B cell (primary cell): ENCODE results near the gene CACNA2D1. TPM values are rescaled to one million over a fixed set of nuclear protein-coding genes. Genes with fewer than 3 reads are reported as not detected.

ENCODE experiments used
- ATAC-seq: fragments of 200-7000 bp; cut with Tn5 transposase; one replicate; pipeline ENCODE4 v1.10.0; 2021; ENCODE audit warnings: low read depth, mild to moderate bottlenecking, moderate number of reproducible peaks, moderate library complexity
- CTCF ChIA-PET: fragments of 350-600 bp; sonication (Branson Sonifier 250); formaldehyde crosslinking; loops from one replicate; lab custom pipeline; 2021; ENCODE audit warnings: antibody characterized with exemption, inconsistent platforms; lab: Charles Lee
- POLR2A ChIA-PET: fragments of 350-600 bp; sonication (Branson Sonifier 250); formaldehyde crosslinking; loops from one replicate; lab custom pipeline; 2021; ENCODE audit warnings: antibody characterized with exemption; lab: Charles Lee
- DNase-seq: peaks from one replicate; pipeline ENCODE4 v3.0.0; 2013
- H2AFZ ChIP-seq: 2 replicates; pipeline ENCODE4 v1.6.1; 2012; ENCODE audit warnings: mild to moderate bottlenecking, low read depth, low read length; ENCODE audit not compliant: insufficient read depth, poor library complexity, severe bottlenecking
- H3K27ac ChIP-seq, 2 donors: 1 replicate in 1 of 2; 2 replicates in 1 of 2; pipeline ENCODE4 v1.5.1; 2012 to 2013; ENCODE audit warnings: low read length in 2 of 2, mild to moderate bottlenecking in 2 of 2, moderate library complexity in 1 of 2
- H3K27me3 ChIP-seq, 4 experiments: fragments of 200-600 bp in 1 of 4; sonication (generic) in 1 of 4; replicated peaks in 1 of 4; 1 replicate in 2 of 4; 2 replicates in 2 of 4; pipeline versions ENCODE4 v1.6.1 to v1.7.0; 2013 to 2016; ENCODE audit warnings: low read length in 3 of 4, mild to moderate bottlenecking in 2 of 4, mixed read lengths in 1 of 4, moderate library complexity in 1 of 4; ENCODE audit not compliant: insufficient read depth in 4 of 4, control insufficient read depth in 3 of 4; ENCODE audit errors: control extremely low read depth in 1 of 4
- H3K36me3 ChIP-seq, 2 experiments: replicated peaks in 1 of 2; 1 replicate in 1 of 2; 2 replicates in 1 of 2; pipeline versions ENCODE4 v1.6.1 to v1.7.1; 2013; ENCODE audit warnings: low read length in 1 of 2; ENCODE audit not compliant: insufficient read depth in 2 of 2, control insufficient read depth in 1 of 2; ENCODE audit errors: control extremely low read depth in 1 of 2, extremely low read depth in 1 of 2
- H3K4me1 ChIP-seq, 2 donors: fragments of 200-600 bp in 1 of 2; sonication (generic) in 1 of 2; 1 replicate in 1 of 2; 2 replicates in 1 of 2; pipeline versions ENCODE4 v1.5.1 to v1.6.1; 2013 to 2017; ENCODE audit warnings: low read length in 2 of 2; ENCODE audit not compliant: control insufficient read depth in 2 of 2, insufficient read depth in 2 of 2
- H3K4me2 ChIP-seq: replicated peaks from 2 replicates; pipeline ENCODE3; 2012; ENCODE audit warnings: mild to moderate bottlenecking, low read depth, low read length; ENCODE audit not compliant: poor library complexity, severe bottlenecking
- H3K4me3 ChIP-seq, 5 experiments: fragments of 200-600 bp in 1 of 5; sonication (generic) in 1 of 5; 1 replicate in 3 of 5; 2 replicates in 2 of 5; pipeline versions ENCODE4 v1.5.1 to v1.7.0; 2011 to 2016; ENCODE audit warnings: low read length in 4 of 5, mild to moderate bottlenecking in 4 of 5, low read depth in 2 of 5, control low read depth in 1 of 5, moderate library complexity in 1 of 5; ENCODE audit not compliant: insufficient read depth in 1 of 5; ENCODE audit errors: control extremely low read depth in 1 of 5, extremely low read depth in 1 of 5
- H3K79me2 ChIP-seq: fragments of 200-600 bp; sonication (generic); one replicate; pipeline ENCODE4 v1.6.0; 2016; ENCODE audit warnings: low read length; ENCODE audit not compliant: control insufficient read depth, insufficient read depth
- H3K9ac ChIP-seq: fragments of 200-600 bp; sonication (generic); 2 replicates; pipeline ENCODE4 v1.6.1; 2017; ENCODE audit warnings: mild to moderate bottlenecking, low read length, moderate library complexity
- H3K9me3 ChIP-seq, 3 donors: one replicate each; pipeline versions ENCODE4 v1.6.1 to v1.7.1; 2013; ENCODE audit warnings: low read length in 2 of 3; ENCODE audit not compliant: control insufficient read depth in 2 of 3, insufficient read depth in 1 of 3; ENCODE audit errors: control extremely low read depth in 1 of 3
- H4K20me1 ChIP-seq: 2 replicates; pipeline ENCODE4 v1.6.0; 2012; ENCODE audit warnings: mild to moderate bottlenecking, low read length; ENCODE audit not compliant: insufficient read depth, control insufficient read depth, poor library complexity, severe bottlenecking
- H3K27ac Mint-ChIP-seq: one replicate; pipeline ENCODE4 v1.8.0; 2021; ENCODE audit warnings: mixed read lengths
- H3K27me3 Mint-ChIP-seq: one replicate; pipeline ENCODE4 v1.8.0; 2021; ENCODE audit warnings: mixed read lengths
- H3K4me1 Mint-ChIP-seq: one replicate; pipeline ENCODE4 v1.8.0; 2021; ENCODE audit warnings: mixed read lengths
- H3K4me3 Mint-ChIP-seq: one replicate; pipeline ENCODE4 v1.8.0; 2021; ENCODE audit warnings: mixed read lengths
- H3K9me3 Mint-ChIP-seq: one replicate; pipeline ENCODE4 v1.8.0; 2022; ENCODE audit warnings: mixed read lengths; ENCODE audit not compliant: insufficient read depth
- CTCF ChIP-seq: fragments of 200-600 bp; IDR thresholded peaks from one replicate; pipeline ENCODE4 v1.8.0; 2022; ENCODE audit warnings: antibody characterized with exemption, mild to moderate bottlenecking
- EZH2 ChIP-seq: IDR thresholded peaks from 2 replicates; pipeline ENCODE4 v1.6.1; 2012; ENCODE audit warnings: borderline replicate concordance, low read depth, mild to moderate bottlenecking, moderate library complexity, low read length; ENCODE audit not compliant: insufficient read depth, poor library complexity, severe bottlenecking
- WGBS: methylation state at CpG from one replicate; pipeline ENCODE4 v1.1.5; 2013; ENCODE audit warnings: missing lambda C conversion rate; ENCODE audit not compliant: insufficient coverage; 5-methylcytosine and 5-hydroxymethylcytosine counted together
- intact Hi-C: fragments of 100-400 bp; cut with micrococcal nuclease; formaldehyde crosslinking; loops from one replicate; pipeline ENCODE4 v1.10.0; 2022
- polyA plus RNA-seq: library from polyadenylated mRNA; depleted of rRNA; stranded (reverse); fragments of >200 nt; gene quantifications from 2 replicates; pipeline ENCODE4 v1.2.3, GENCODE V29; 2012
- total RNA-seq, 2 donors: library from RNA; stranded (reverse); fragments of 120-200 nt in 1 of 2; gene quantifications; 1 replicate in 1 of 2; 2 replicates in 1 of 2; pipeline versions ENCODE4 v1.2.3 to v1.2.4, GENCODE V29; 2013 to 2022

CACNA2D1 gene
- total and polyA plus RNA-seq, 2 donors (not counting 1 experiment from before 2014, with no cell fraction given), result not detected

- no peak overlapping the region for H3K4me3 ChIP-seq
- H3K27me3 ChIP-seq, result no peaks in the 10 kb centered on the region
- no peak overlapping the region for H2AFZ ChIP-seq
- Mint-ChIP-seq H3K4me1 (no peaks in the 10 kb centered on the region), H3K4me3 (no peak overlapping the region), H3K27me3 (no peaks in the 10 kb centered on the region), H3K27ac (no peak overlapping the region), H3K9me3 (peaks cover 3% of the 10 kb centered on the region)
- ChIA-PET POLR2A (no interaction called here), CTCF (no interaction called here)
- no peak for DNase-seq
- H3K27ac ChIP-seq, result no peak overlapping the region
- no peak overlapping the region for H3K9ac ChIP-seq
- no peaks in the 10 kb centered on the region for H3K9me3 ChIP-seq
- H3K36me3 ChIP-seq, result no peaks in the 10 kb centered on the region
- no peaks in the 10 kb centered on the region for H3K79me2 ChIP-seq
- intact Hi-C loops, result no loop called here
- H3K4me2 ChIP-seq, result no peak overlapping the region
- WGBS, result no CpG with 5 or more reads among the region's 3 CpGs
- H3K4me1 ChIP-seq, result no peaks in the 10 kb centered on the region
- H4K20me1 ChIP-seq, result no peaks in the 10 kb centered on the region
- ATAC-seq, result no peak
- TF ChIP-seq CTCF (no peak), EZH2 (no peak)
Measured at GRCh38 chr7:82375713-82376112, 67.9 kb downstream of the CACNA2D1 start.

GRCh38 chr7:82375129-82375528 lies 68.4 kb downstream of the CACNA2D1 start:
- intact Hi-C loops, result no loop called here
- Mint-ChIP-seq H3K27me3 (no peaks in the 10 kb centered on the region), H3K4me1 (no peaks in the 10 kb centered on the region), H3K9me3 (peaks cover 3% of the 10 kb centered on the region), H3K27ac (no peak overlapping the region), H3K4me3 (no peak overlapping the region)
- Histone ChIP-seq H3K27me3 (no peaks in the 10 kb centered on the region), H4K20me1 (no peaks in the 10 kb centered on the region), H3K27ac (no peak overlapping the region), H3K4me3 (no peak overlapping the region), H3K36me3 (no peaks in the 10 kb centered on the region), H3K4me2 (no peak overlapping the region), H3K9me3 (no peaks in the 10 kb centered on the region), H3K4me1 (no peaks in the 10 kb centered on the region), H3K79me2 (no peaks in the 10 kb centered on the region), H3K9ac (no peak overlapping the region), H2AFZ (no peak overlapping the region)
- POLR2A ChIA-PET, result no interaction called here
- WGBS, result 89% methylated on average over 1 of the region's 1 CpG
- TF ChIP-seq CTCF (no peak), EZH2 (no peak)
- CTCF ChIA-PET, result no interaction called here
- no peak for ATAC-seq
- no peak for DNase-seq
